GM18526 (cell line): ENCODE measurements around the gene HK2.

Experiments used
- POLR2A ChIP-seq: IDR thresholded peaks from 3 replicates; pipeline ENCODE4 v1.6.1; 2011; ENCODE audit not compliant: insufficient read length; ENCODE audit errors: extremely low read depth

HK2 gene

DNA sequence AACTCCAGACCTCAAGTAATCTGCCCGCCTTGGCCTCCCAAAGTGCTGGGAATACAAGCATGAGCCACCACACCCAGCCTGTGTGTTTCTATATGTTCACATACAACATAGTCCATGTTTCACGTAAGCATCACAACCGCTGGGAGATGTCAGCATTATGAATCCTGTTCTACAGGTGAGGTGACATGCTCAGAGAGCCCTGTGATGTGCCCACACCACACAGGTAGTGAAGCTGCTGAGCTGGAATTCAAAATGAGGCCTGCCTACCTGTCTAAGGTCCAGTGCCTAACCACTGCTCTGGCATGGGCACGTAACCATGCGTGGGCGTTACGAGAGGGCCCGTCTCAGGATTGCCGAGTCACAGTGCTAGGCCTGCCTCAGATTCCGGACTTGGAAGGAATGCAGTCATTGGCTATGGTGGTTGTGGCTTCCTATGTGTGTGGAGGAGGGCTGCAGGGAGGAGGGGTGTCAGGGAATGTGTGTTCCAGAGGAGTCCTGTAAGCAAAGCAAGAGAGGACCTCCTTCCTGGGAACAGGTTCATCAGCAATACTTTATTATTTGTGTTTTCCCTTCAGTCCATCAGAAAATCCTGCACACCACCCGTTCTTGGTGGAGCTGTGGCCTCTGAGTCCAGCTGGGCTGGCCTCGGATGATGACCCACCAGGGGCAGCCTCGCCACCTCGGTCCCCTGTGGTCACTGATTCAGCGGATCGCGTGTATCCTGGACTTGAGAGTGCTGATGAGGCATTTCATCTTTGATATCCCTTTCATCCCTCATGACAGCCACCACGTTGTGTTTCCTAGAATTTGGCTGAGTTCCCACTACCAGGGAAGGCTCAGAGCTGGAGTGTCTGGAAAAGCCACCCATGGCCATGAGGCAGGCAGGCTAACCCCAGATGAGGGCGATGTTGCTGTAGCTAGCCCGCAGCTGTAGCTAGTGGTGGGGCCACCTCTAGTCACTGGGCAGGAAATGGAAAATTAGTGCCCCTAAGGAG lies 31.1 kb downstream of the HK2 start:
- TF ChIP-seq POLR2A, result no peak

DNA sequence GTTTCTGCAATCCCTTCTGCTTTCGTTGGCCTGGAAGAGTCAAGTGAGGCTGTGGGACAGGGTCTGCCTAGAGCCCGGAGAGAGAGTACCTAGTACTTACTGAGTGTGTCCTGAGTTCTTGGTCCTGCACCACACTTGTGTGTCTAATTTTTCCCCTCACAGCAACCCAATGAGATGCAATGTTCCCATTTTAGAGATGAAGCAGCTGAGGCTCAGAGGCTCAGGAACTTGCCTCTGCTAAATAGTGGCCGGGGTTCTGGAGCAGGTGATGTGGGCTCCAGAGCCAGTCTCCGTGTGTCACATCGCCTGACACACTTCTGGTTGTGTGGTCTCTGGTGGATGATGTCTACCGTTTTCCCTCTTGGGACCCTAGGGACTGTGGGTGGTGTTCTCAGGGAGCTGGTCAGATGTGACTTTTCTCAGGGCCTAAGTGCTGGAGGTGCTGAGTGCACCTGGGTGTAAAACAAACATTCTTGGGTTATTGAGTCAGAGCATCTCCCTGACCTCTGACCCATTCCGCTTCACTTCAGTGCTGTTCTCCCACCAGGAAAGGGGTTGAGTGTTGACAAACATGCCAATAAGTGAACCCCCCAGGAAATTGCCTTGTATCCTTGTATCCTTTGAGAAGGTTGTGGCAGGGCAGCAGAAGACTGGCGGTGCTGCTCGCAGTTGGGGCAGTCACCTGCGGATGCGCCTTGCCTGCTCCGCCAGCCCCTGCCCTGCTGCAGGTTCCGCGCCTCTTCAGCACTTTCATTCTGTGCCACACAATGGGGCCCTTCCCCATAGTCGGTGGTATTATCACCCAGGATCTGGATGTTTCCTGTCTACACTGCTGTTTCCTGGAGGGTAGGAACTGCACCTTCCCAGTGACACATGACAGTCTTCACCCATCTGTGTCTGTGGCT lies 32.1 kb downstream of the HK2 start:
- TF ChIP-seq POLR2A, result no peak

DNA sequence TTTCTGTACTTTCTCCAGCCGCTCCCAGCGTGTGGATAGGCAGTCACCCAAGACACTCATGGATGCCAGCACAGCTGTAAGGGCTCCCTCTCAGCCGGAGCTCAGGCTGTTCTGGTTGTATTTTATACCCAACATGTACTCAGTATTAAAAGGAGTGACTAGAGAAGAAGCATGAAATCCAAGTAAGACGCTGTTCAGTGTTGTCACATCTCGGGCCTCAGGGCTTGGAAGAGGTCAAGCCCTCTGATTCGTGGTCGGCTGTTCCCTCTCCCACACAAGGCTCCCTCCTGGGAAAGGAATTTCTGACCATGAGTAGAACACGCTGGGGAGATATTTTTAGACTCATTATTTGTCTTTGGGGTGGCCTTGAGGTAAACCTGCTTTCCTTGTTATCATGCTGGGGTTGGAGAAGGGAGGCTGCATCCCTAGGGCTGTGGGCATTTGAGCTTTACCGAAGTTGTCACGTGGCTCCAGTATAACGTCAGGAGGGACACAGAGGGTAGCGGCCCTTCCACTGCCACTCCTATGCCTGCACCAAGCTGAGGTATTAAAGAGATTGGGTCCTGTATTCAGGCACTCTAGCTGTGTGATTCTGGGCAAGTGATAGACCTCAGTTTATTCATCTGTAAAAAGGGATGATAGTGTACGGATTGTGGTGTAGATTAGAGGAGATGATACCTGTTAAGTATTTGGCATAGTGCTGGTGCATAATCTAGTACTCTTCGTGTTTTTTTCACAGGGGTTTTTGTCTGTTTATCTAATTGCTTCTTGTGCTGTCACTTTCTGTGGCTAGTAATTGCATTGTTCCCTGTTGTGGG lies 34.1 kb downstream of the HK2 start:
- no peak for TF ChIP-seq POLR2A

DNA sequence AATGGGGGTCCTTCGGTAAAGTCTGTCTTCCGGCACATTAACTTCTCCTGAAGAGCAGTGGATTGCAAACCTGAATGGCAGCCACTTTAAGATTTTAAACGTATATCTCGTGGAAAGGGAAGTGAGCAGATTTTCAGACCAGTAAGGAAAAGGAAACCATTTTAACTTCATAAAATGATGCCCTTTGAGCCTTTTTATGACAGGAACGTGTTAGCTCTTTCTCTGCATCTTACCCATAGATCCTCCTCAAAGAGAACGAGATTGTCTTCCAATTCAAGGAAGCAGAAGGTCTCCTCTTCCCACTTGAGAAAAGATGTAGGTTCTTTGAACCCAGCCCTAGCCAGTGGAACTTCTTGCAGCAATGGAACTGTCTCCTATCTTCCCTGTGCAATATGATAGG lies 35.6 kb downstream of the HK2 start:
- no peak for TF ChIP-seq POLR2A

DNA sequence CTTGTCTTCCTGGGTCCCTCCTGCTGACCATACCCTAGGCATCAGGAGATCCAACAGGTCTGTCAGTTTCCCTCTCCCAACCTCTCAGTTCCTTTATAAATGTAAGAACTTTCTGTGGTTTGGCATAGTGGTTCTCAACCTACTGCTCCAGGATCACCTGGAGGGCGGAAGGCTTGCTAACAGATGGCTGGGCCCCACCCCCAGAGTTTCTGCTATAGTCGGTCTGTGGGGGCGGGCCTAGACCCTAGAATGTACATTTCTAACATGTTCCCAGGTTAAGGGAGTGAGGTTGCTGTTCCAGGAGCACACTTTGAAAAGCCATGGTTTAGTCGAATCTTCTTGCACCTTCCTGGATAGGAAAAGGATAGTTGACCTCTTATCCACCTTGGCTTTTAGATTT lies 37.0 kb downstream of the HK2 start:
- no peak for TF ChIP-seq POLR2A

DNA sequence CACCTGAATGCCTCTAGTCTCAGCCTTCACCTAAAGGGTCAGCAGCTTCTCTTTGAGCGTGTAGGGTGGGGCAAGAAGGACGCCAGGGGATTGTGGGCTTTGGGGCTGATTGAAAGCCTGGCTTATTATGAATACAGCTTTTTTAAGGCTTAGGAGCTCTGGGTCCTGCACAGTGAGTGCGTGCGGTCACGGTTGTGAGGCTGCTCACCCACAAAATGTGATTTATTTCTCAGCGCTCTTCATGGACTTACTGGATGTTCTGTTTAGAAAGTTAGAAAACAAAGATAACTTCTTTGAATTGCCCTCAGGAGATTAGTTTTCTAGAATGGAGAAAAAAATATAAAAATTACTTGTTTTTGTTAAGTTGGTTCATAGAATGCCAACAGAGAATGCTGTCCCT lies 37.5 kb downstream of the HK2 start:
- TF ChIP-seq POLR2A, result no peak

DNA sequence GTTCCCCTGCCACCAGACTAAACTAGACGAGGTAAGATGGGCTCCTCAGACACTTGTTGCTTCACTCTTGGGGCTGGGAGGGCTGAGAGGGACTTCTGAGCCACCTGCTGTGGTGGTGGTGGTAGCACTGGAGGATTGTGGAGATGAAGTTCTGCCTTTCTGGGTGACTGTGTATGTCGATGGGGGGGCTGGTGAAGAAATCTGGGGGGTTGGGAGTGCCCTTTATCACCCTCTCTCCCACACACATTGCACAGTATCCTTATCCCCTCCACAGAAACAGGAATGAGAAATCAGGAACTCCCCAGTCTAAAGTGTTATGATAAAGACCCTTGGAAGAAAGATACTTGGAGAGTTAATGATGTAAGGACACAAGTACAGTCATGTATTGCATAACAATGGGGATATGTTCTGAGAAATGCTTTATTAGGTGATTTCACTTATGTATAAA lies 38.5 kb downstream of the HK2 start:
- TF ChIP-seq POLR2A, result no peak

DNA sequence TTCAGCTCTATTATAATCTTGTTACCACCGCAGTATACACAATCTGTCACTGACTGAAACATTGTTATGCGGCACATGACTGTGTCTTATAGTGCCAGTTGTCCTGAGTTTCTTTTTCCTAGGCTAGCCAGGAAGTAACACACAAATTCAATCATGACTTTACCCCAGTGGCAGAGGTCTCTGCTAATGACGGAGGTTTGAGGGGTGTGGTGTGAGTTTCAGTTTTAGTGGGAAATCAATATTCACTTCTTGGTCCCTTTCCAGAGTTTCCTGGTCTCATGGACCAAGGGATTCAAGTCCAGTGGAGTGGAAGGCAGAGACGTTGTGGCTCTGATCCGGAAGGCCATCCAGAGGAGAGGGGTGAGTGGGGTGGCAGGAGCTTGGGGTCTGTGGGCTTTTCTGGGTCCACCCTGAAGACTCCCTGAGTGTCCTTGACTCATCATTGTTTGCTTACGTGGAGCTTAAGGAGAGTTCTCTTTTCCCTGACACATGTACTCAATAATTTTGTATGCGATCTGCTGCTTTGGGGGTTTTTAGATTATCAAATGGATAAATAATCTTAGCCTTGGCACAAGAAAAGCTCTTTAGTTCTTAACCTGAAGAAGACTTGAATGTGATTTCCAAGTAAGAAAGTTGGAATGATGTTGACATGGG lies 39.2 kb downstream of the HK2 start:
- TF ChIP-seq POLR2A, result no peak

DNA sequence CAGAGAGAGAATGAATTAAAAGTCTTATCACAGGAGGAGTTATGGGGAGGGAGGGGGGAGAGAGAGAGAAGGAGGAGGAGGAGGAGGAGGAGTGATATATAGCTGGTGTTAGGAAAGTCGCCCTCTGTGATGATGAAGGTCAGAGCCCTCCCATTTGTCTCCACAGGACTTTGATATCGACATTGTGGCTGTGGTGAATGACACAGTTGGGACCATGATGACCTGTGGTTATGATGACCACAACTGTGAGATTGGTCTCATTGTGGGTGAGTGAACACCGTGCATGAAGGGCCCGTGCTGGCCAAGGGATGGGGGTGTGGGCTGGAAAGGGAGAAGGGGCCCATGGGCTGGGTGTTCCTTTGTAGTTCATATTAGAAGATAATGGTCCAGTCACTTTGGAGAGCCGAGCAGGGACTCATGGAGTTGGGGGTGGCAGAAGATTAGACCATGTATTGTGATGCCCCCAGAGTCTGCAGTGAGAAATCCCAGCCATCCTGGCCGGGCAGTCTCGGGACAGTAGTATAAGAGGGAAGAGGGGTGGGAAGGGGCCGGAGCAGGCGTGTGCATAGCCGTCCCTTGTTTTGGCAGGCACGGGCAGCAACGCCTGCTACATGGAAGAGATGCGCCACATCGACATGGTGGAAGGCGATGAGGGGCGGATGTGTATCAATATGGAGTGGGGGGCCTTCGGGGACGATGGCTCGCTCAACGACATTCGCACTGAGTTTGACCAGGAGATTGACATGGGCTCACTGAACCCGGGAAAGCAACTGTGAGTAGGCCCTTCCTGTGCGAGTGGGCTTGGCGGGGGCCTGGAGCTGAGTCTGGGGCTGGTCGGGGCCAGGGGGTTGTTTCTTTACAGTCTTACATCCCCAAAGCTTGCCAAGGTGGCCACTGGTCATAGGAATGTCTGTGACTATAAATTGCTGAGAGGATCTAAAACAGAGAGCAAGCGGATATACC lies 40.0 kb downstream of the HK2 start:
- no peak for TF ChIP-seq POLR2A

DNA sequence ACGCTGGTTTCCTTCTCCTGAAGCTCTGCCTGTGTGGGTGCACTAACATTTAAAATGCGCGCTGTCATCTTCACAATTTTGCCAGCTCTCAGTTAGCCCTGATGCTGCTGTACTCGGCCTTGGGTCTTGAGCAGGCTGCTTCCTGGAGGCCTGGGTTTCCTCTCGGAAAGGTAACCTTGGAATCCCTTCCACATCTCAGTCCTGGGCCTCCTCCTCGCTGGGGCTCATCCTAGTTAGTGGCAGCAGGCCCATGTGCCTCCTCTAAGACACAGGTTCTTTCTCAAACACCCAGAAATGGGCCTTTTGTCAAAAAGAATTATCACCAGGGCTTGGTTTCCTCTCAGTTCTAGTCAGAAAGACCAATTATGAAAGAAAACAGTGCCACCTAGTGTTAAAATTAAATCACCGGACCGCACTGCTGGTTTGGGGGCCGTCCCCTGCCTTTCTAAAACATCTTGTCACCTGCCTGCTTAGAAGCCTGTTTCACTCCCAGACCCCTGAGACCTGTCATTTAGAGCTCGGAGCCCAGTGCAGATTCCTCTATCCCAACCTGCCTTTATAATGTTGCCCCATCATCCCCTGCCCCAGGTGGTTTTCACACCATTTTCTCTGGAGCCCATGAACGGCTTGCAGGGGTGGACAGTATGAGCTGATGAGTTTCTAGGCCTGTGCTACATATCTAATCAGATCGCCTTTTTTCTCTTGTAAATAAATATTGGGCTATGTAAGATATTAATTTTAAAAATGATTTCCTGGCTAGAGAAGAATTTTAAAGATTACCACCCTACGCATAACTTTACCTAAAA lies 42.4 kb downstream of the HK2 start:
- no peak for TF ChIP-seq POLR2A

DNA sequence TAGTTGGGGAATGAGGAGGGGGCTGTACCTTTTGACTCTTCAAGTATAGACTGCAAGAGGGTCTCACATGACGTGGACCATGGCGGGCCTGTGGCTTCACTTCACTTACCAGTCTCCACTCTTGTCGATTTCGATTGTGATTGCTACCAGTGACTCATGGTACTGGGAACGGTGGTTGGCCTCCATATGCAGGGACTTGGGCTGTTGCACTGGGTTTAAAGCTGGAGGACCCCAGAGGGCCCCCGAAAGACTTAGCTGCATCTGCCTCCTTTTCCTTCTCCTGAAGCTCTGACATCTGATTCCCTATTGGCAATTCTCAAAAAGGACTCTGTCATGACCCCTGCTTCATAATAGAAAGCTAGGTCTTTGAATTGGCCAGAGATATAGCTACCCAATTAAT lies 43.4 kb downstream of the HK2 start:
- no peak for TF ChIP-seq POLR2A

DNA sequence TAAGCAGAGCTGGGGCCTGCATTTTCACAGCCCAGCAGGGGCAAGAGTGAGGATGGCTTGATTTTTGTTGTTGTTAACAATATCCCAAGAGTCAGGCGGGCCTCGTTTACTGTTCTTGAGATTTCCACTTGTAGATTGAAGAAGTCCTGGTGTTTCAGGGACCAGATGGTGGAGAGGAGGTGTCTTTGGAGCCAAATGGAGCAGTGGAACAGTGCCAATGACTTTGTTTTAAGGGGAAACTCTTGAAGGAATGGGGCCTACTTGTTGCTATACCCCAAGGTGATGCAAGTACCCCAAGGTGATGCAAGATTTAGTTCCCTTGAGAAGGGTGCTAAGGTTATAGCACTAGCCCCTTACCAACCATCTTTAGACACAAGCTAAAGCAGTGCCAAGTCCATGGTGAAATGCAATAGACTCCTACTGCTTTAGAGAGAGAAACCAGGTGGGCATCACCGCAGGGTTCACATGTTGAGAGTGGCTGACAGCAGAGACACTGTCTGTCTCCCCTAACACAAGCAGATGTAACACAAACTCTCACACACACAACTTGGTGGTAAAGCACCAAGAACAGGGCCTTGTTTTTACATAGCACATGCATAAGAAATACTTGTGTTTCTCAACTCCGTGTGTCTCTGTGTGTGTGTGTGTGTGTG lies 44.0 kb downstream of the HK2 start:
- no peak for TF ChIP-seq POLR2A
